Activated CD4-positive, CD25-positive, alpha-beta regulatory T cell treated with anti-CD3 and anti-CD28 coated beads, Interleukin-2, amount 50 U/mL, for 16 hours (primary cell): Measurements from ENCODE around the gene DSC2.

Source experiments
- DNase-seq: peaks from one replicate; pipeline ENCODE4 v3.0.0-alpha.2; 2020; ENCODE audit warnings: low read depth, low spot score

DSC2 gene

DNA sequence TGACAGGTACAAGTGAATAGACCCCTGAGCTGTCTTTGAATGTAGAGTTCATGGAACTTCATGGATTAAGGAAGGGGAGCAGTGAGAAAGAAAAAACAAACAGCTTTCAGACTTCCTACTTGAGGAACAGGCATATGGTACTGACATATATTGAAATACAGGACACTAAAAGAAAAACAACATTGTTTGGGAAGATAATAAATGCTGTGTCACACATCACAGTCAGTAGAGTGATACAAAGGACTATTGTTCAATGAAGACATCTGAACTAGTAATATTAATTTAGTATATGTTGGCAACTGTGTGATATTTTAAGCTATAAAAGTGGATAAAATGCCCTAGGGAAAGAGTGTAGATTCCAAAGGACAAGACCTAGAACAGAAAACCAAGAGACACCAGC, 3.3 kb downstream of the DSC2 start:
- DNase-seq, result no peak

DNA sequence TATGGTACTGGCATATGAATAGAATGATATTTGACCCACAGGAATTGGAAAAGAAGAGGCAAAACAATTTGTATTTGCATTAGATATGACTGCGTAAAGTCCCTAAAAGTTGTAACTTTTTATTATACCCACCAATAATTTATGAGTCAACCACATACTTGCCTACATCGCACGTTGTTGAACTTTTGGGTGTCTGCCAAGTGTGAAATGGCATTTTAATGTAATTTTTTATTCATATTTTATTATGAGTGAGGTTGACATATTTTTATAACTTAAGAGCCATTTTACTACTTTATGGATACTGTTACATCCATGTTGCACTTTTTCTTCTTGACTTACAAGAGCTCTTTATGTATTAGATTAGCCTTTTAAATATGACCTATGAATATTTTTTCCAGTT, 4.6 kb downstream of the DSC2 start:
- DNase-seq, result no peak

DNA sequence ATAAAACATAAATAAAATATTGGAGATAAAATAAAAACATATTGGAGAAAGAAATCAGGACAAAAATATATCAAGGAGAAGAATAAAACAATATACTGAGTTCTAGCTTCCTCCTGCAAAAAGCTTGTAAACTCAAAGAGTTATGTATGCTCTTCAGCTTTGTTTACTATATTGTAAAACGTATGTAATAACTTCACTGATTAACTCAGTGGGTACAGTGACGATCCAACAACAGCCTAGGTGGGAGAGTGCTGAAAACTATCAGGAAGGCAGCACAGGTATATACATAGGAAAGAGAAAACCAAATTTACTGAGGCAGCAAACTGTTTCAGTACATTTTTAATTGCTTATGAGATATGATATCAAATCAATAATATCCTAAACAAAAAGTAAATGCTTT, 8.3 kb downstream of the DSC2 start:
- DNase-seq, result no peak

DNA sequence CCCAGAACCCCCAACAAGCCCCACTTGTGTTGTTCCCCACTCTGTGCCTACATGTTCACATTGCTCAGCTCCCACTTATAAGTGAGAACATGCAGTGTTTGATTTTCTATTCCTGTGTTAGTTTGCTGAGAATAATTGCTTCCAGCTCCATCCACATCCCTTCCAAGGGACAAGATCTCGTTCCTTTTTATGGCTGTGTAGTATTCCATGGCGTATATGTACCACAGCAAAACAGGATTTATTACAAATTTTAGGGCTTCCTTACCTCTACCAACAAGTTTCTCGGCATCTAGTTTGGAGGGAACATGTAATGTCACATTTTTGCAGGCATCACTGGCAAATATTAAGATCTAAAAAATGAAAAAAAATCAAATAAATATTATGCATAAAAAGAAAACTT, 8.9 kb downstream of the DSC2 start:
- DNase-seq, result no peak

DNA sequence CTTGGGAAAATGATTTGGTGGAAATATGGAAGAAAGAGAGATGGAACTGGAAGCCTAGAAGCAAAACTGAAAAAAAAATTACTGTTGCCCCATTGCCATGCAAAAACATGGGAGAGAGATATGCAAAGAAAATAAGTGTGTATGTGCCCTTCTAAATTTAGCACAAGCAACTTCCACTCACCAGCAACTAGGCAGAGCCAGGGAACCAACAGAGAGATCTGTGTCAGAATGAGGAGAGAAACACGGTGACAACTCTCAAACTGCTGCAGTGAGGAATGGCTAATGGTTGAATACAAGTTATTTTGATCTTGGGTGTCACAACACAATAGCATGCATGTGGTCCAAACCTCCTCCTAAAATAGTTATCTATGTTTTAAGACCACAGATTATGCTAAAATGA, 10.9 kb downstream of the DSC2 start:
- DNase-seq, result no peak

DNA sequence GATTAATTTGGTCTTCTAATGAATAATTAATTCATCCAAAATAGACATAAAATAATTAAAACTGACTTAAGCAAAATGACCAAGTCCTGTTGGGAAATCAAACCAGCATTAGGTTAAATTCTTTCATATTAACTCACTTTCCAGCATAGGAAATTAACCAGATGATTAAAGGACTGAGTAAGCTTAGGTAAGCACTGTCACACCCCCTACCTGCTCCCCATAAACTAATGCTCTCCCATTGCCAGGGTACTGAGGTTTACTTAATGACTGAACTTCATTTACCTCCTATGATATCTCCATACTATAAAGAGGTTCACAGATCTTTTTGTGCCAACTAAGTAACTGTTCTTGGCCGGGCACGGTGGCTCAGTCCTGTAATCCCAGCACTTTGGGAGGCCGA, 13.7 kb downstream of the DSC2 start:
- no peak for DNase-seq

DNA sequence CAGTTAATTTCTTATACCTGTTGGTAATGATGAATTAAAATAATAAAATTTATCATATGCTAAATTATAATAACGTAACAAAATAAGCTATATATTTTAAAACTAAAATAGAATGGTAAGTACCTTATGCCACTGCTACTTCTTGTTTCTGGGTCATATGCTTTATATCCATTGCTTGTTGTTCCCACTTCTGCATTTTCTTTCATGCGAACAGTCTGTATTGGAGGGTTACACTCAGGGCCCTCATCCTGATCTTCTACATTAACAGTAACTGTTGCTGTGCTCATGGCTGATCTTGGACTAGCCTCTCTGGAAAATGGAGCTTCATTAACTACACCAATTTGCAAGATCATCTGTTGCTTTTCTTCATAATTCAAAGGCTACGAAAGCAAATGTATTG, 22.2 kb downstream of the DSC2 start:
- no peak for DNase-seq

DNA sequence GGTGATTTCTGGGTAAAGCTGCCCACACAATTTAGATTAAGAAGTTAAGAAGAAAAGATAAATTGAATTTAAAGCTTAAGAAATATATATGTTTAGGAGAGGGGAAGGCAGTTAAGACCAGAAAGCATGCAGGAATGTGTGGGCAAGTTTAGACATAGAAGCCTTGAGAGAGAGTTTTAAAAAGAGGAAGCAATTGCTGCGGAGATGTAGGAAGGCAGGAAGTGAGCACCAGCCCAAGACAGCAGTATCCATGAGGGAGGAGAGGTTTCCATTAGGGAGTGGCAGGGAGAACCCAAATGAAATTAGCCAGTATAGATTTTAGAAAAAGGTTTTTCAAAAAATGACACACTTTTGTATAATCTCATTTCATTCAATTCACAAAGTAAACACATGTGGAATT, 24.3 kb downstream of the DSC2 start:
- DNase-seq, result no peak

DNA sequence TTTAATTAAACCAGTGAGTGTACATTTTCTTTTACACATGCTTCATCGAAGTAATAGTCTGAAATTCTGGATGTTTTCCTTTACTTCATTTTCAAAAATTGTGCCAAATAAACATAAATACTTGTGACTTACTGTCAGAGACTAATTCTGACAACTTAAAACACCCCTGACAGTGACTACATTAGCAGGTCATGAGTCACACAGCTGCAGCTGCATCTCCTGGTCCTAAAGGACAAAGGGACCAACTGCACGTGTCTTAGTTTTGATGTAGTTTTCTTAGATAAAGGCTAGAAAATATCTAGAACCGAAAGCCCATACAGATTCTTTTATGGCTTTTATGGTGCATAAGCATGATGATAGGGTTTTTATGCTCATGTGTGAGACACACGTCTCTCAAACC, 30.0 kb downstream of the DSC2 start:
- DNase-seq, result no peak

DNA sequence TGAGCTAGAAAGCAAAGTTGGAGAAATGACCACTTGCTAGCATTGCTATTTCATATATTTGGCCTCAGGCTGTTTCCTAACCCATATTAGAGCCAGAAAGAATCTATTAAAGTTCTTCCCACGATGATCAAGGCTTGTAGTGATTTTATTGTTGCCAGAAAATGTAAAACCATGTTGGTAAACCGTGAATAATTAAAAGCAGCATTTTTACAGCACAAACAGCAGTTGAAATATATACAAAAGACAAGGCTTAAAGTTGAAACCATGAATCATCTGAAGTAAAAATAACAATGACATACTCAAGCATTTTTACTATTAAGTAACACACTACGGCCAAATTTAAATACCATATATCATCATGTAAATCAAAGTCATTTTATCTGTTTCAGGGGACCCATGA, 32.0 kb downstream of the DSC2 start:
- DNase-seq, result no peak

DNA sequence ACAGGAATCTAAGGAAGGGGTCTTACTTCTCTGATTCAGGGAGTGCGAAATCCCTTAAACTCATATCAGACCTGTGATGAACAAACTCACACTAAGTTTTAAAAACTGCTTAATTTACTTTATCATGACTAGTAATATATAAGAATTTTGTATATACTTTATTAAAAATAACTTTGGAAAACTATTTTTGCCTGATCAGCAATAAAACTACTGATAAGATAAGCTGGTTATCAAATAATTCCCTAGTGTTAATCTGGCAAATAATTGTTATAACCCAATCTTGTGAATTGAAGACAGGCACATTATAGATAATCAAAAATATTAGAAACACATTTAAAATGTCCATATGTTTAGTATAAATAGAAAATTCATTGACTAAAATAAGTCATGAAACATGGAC, 36.0 kb downstream of the DSC2 start:
- DNase-seq, result no peak

DNA sequence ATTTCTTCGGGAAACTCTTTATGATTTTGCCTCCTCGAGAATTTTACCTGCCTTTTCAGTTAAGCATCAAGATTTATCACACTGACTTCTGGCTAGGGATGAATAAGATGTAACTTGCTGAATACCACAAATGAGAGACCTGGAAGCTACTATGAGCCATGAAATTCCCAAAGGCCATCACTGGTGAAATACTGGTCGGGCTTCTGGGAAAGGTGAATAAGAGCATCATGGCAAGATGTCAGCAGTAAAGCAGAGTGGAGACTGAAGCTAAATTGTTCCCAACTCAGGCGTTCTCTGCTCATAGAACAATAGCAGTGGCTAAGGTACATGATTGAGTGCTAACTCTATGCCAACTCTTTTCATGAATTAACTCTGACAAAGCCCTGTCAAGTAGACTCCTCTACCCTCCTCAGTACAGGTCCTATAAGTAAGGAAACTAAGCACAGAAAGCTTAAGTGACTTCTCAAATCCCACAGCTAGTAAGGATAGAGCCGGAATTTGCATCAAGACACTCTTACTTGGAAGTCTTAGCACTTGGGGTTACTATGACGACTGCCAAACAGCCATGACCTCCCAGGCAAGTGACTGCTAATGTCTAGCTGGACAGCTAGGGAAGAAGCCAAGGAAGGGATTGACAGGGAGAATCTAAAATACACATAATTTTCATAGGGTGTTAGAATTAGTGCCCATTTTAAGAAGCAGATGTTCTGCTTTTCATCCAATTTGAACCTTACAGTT, 37.0 kb downstream of the DSC2 start:
- DNase-seq, result no peak

DNA sequence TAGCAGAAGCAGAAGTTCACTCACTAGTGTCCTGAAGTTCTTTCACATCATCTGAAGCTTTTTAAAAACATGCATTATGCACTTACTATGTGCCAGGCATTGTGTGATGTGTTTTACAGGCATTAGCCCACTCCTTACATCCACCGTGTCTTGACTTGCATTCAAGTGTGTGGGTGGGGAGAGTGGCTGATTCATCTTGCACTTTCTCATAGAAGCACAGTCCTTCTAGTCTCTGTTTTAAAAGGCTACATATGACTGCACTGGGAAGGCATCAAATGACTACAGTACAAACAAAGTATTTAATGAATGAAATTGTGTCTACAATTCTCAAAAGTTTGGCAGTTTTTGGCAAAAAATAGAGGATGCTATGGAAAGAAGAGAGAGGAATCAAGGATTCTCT, 38.1 kb downstream of the DSC2 start:
- DNase-seq, result no peak

DNA sequence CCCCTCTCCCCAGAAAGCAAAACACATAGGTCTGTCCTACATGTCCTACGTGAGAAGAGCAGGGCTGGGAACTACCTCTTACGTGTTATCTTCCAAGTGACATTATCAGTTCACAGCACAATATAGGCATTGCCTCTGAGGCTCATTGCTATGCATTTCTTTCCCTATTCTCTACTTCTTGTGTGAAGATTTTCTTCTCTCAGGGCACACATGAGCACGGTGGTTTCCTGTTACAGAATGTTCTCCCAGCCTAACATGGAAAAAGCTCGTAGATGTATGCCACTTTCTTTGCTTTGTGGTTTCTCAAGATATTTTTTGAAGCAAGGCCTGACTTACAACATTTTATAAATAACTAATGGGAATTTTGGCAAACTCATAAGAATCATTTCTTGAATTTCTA, 40.3 kb downstream of the DSC2 start:
- DNase-seq, result no peak

DNA sequence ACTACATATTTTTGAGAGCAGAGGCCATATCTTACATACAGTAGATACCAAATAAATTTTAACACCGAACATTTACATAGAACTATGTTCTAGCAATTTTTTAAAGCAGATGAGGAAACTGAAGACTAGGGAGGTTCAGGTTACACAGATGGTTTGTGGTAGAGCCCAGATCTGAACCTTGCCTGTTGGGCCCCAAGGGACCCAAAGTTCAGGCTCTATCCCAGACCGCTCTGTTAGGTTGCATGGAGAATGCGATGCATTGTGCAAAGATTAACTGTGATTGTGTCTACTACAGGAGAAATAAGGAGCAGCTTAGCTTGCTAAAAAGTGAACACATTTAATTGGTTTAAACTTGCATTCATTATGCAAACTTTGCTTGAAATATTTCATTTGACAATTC, 43.3 kb downstream of the DSC2 start:
- DNase-seq, result no peak

DNA sequence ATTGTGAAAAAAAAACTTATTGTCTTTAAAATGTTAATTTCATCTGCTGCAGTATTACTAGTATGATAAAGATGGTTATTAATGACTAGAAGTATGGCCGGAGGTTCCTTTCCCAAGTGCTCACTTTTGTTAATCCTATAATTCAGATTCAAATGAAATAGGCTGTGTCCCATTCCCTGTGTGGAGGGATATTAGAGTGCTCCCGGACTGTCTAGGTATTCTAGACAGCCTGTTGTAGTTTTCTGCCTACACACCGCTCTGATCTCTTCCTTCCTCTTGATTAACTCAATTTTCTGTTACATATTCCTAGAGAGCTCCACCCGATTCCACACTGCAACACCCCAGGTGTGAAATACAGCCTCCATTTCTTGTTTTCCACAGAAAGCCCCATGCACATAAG, 44.3 kb downstream of the DSC2 start:
- DNase-seq, result no peak

DNA sequence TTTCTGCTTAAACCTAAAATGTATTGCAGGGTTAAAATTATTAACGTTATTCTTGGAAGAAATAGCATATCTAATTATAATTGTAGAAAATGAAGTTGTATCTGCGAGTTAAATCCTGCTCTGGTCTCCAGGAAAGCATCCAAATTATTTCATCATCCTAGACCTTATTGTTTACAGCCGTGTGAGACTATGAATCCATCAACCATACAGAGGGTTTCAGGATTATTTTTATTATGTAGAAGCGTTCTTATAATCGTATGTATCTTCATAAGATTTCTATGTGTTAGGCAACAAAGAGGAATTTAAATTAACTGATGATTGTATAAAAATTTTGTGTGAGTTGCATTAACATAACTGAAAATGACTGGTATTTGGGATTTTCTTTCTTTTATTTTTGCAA, 45.2 kb downstream of the DSC2 start:
- DNase-seq, result no peak

DNA sequence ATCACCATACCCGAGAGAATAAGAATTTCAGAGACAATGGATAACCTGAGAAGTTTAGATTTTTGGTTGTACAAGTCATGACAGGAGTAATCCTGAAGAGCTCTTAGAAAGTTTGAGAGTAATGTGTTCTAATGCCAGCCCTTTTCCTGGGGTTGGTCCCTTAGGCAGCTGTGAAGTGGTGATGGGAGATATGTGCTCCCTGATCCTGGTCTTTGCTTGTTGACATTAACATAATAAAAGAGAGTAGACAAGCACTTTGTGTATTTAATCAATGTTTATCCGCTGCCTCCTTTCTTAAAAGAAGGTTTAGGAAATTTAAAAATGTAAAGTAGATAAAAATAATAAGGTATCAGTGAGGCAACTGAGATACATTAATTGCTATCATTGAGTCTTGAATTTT, 45.9 kb downstream of the DSC2 start:
- DNase-seq, result no peak

DNA sequence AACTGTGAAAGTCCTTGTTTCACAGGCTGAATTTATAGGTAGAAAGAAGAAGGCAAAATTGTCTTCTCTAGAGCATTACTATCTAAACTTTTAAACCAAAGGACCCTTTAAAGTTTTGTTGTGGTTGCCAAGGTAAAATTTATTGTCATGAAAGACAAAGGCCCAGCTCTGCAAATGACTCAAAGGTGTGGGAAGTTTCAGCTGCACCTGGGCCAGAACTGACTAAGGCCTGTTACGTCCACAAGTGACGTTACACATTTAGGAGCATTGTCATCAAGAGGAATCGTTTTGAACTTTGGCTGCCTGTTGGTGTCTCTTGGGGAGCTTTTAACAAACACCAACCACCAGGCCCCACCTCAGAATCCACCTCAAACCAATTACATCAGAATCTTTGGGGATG, 51.6 kb downstream of the DSC2 start:
- no peak for DNase-seq

DNA sequence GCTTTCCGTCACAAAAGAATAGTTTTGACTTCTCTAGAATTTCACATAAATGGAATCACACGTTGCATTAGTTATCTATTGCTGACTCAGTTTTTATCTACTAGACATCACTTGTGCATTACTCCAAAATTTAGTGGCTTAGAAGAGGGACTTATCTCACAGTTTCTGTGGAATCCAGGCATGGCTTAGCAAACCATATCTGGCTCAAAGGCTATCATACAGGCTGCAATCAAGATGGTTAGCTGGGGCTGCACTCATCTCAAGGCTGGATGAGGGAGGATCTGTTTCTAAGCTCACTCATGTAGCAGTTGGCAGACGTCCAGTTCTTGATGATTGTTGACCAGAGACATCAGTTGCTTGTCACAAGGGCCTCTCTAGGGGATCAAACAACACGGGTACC, 53.0 kb downstream of the DSC2 start:
- DNase-seq, result no peak

DNA sequence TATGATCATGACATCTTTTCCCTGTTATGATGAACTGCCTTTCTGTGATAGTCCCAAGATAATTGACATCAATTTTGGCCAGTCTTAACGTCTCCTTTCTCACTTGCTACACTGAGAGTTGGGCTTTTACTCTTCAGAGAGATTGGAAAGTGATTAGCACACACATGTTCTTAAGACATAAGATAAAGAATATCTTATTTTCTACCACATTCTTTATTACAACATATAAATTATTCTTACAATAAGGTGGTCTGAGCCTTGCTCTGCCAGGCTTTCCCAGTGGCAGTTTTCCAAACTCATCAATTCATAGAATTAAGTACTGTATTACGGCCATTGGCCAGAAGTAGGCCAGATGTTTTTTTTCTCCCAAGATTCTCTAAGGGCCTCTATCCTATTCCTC, 54.0 kb downstream of the DSC2 start:
- DNase-seq, result no peak

DNA sequence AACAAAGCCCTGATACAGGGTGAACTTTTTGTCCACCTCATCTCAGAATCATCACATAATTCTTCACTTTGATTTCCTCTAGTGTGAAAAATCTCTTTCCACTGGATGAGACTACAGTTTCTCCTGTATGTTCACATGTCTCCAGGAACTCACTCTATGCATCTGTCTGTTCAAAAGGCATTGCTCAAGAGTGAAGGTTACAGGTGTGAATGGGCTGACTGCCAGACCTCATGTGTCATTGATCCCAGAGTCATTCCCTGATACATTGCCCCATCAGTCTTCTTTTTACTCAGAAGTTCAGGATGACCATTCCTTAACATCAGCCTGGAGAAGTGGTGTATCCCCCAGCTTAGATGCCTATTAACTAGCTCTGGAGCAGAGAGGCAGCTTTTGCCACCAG, 55.3 kb downstream of the DSC2 start:
- DNase-seq, result no peak

DNA sequence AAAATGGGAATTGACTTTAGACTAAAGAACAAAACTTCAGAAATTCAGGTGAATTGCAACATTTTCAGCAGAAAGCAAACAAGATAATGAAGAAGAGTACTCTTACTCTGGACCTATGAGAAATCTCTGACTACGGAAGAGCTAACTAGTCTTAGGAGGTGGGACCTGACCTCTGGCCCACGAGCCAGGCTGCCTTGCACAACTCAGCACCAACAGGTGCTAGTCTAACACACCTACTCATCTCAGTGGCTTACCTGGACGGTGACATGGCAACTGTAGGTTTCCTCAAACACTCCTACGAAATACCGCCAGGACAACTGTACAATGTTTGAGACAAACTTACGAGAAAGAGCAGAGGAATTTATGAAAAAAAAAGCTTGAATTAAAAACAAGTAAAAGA, 56.6 kb downstream of the DSC2 start:
- no peak for DNase-seq

DNA sequence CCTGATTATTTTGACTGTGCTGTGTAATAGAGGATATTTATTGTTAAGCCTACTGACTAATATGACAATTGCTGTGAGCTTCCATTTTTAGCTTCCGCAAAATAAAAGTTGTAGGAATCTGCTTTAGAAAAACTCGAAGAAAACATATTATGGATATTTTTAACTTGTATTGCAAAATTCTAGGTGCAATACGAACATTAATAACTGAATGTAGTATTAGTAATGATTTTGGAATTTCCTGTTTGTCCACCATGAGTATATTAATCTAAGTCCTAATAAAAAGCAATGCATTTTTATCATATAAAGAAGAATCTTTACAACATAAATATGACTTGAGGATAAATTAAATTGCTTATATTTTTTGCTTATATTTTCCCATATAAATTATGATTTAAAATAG, 57.3 kb downstream of the DSC2 start:
- no peak for DNase-seq
